ENCODE measurements around the gene ERBB2. TPM values are rescaled to one million over a fixed set of nuclear protein-coding genes. Genes with fewer than 3 reads are reported as not detected.

The ERBB2 gene
- total RNA-seq, 4 donors from 2014 or later, result 175 to 439 (median 234) TPM

DNA sequence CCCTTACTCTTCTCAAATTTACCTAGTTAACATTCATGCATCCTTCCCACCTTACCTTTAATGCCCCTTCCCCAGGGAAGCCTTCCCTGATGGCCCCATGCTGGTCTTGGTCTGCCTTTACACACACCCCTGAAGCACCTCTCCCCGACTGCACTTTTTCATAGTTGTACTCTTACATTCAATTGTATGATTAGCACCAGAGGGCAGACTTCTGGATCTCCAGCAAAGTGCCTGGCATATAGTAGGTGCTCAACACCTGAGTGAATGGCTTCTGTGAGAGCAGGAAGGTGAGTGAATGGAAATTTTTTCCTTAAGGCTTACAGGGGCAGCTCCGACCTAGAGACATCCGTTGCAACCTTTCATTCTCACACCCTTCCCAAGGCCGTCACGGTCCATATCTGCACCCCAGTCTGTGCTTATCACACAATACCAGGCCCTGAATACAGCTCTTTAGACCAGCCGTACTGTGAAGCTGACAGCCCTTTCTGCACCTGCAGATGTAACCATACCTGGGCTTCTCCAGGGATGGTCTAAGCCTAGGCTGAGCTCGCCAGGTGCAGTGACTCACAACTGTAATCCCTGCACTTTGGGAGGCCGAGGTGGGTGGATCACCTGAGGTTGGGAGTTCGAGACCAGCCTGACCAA is 16.4 kb upstream of the ERBB2 start:
- Histone ChIP-seq H3K27ac (no peak overlapping the region), H3K27me3 (no peaks in the 10 kb centered on the region), H3K9me3 (no peaks in the 10 kb centered on the region), H3K36me3 (peaks cover 0 to 13% (median 0%) of the 10 kb centered on the region in 4 donors), H3K4me3 (no peak overlapping the region), H3K4me1 (peaks cover 8 to 34% (median 28%) of the 10 kb centered on the region in 4 donors)
- whole genome bisulfite sequencing, 2 donors (ENCODE audit: low coverage in 1 of 2), result 90 to 91% methylated on average over 5 to 9 of the region's 9 CpGs
- DNase-seq, result no peak
- in situ Hi-C loops (cut with MboI; ENCODE audit: low pct_ligation_motif_present in 1 of 4, low pct_unique_long_range_greater_than_20kb in 1 of 4, low sequenced_read_pairs in 3 of 4), result no loop called here
- TF ChIP-seq POLR2A (IDR thresholded peaks at IDR 0.05) (no peak), CTCF (IDR thresholded peaks at IDR 0.05) (no peak), EP300 (IDR thresholded peaks at IDR 0.05; ENCODE audit: low read depth) (no peak), POLR2AphosphoS5 (IDR thresholded peaks at IDR 0.05) (no peak)
- intact Hi-C loops (cut with DNase I; ENCODE audit: low total_unique reads), result no loop called here

DNA sequence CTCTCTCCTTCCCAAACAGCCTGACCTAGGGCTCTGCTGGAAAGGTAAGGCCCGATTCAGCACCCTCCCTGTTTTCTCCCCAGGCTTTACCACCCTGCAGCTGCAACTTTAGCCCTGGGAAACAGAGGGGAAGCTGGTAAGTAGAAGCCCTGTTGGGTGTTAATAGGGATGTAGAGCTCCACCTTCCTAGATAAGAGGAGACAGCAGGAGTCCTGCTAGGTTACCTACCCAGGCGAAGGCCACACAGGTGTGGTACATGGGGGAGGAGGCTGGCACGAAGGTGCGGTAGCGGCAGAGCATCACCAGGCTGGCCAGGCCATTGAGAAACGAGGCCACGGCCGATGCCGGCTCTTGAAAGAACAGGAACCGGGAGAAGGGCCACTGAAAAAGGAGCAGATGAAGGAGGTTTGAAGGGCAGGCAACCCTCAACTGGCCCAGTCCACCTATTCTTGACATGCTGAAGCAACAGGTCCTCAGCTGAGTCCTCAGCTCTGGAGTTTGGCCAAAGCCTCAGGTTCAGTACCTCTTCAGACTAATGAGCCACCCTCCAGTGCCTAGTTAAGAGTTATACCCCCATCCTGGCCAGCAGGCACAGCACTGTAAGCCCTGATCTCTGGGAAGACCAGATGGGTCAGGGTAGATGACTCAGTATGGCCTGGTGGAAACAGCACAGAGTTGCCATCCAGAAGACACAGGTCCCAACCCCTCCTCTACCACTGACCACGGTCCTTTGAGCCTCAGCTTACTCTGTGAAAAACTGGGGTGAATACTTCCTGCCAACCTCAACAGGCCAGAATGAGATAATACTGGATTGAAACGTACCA is 15.3 kb upstream of the ERBB2 start:
- intact Hi-C loops (cut with DNase I; ENCODE audit: low total_unique reads), result no loop called here
- peaks cover 11 to 33% (median 25%) of the 10 kb centered on the region in 4 donors for H3K4me1 ChIP-seq
- no peaks in the 10 kb centered on the region for H3K9me3 ChIP-seq
- no peak overlapping the region for H3K4me3 ChIP-seq
- DNase-seq, result no peak
- H3K27ac ChIP-seq, result no peak overlapping the region
- H3K36me3 ChIP-seq, result peaks cover 0 to 13% (median 0%) of the 10 kb centered on the region in 4 donors
- in situ Hi-C loops (cut with MboI; ENCODE audit: low pct_ligation_motif_present in 1 of 4, low pct_unique_long_range_greater_than_20kb in 1 of 4, low sequenced_read_pairs in 3 of 4), result no loop called here
- H3K27me3 ChIP-seq, result no peaks in the 10 kb centered on the region
- 92% methylated on average over 12 of the region's 12 CpGs; no CpG with 5 or more reads in 1 of the 2 donors for WGBS, 2 donors (ENCODE audit: low coverage in 1 of 2)
- TF ChIP-seq CTCF (IDR thresholded peaks at IDR 0.05) (no peak), POLR2AphosphoS5 (IDR thresholded peaks at IDR 0.05) (no peak)

DNA sequence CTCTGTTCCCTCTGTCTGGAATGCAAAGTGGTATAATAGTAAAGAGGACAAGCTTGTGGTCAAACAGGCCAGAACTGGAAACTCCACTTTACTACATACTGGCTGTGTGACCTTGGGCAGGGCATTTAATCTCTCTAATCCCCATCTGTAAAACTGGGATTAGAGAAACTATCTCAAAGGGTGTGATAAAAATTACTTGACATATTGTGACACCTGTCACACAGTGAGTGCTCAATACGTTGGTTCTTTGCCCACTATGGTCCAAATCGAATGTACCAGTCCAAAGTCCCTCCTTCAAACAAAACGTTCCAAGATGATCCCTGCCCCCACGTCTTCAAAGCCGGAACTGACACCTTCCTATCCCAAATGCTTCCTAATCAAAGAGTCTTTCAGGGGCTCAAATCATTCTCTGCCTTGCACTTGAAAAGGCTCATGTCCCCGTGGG is 12.7 kb upstream of the ERBB2 start:
- in situ Hi-C loops (cut with MboI; ENCODE audit: low pct_ligation_motif_present in 1 of 4, low pct_unique_long_range_greater_than_20kb in 1 of 4, low sequenced_read_pairs in 3 of 4), result no loop called here
- TF ChIP-seq POLR2AphosphoS5 (IDR thresholded peaks at IDR 0.05) (peak in 1 of 3 donors; percentile 50), CTCF (IDR thresholded peaks at IDR 0.05) (no peak)
- no peaks in the 10 kb centered on the region for H3K27me3 ChIP-seq
- no peak for DNase-seq
- intact Hi-C loops (cut with DNase I; ENCODE audit: low total_unique reads), result no loop called here
- peak overlapping the region in 3 of 4 donors; percentile 59 to 86 (median 74) for H3K4me3 ChIP-seq
- H3K36me3 ChIP-seq, result peaks cover 0 to 7% (median 0%) of the 10 kb centered on the region in 4 donors
- H3K27ac ChIP-seq, result peak overlapping the region; percentile 88 to 94 (median 93)
- 38 to 45% methylated on average over 5 to 6 of the region's 6 CpGs for WGBS, 2 donors (ENCODE audit: low coverage in 1 of 2)
- no peaks in the 10 kb centered on the region for H3K9me3 ChIP-seq
- peaks cover 8 to 24% (median 18%) of the 10 kb centered on the region in 4 donors for H3K4me1 ChIP-seq

Data from transverse colon (tissue), 4 donors.